Loucy (cell line): ENCODE measurements around the gene PTPRC.

Source experiments
- CTCF ChIP-seq: fragments of 200-600 bp; sonication (generic); conservative IDR thresholded peaks from 2 replicates; pipeline ENCODE4 v1.5.1; 2014; ENCODE audit warnings: mild to moderate bottlenecking, antibody characterized with exemption, low read length
- EZH2phosphoT487 ChIP-seq: fragments of 200-600 bp; IDR thresholded peaks from 2 replicates; pipeline ENCODE4 v1.6.1; 2018; ENCODE audit warnings: antibody characterized with exemption, mild to moderate bottlenecking, moderate library complexity, borderline replicate concordance

GRCh38 chr1:198694542-198694941, 55.7 kb downstream of the PTPRC start:
- TF ChIP-seq CTCF, result no peak
- TF ChIP-seq EZH2phosphoT487, result no peak
